IMR-90 (cell line): ENCODE measurements around the gene LYRM4.

Experiments
- BHLHE40 ChIP-seq: fragments of 150-350 bp; IDR thresholded peaks from 2 replicates; pipeline ENCODE4 v1.6.1; 2016; ENCODE audit warnings: mild to moderate bottlenecking, low read depth, low read length
- CEBPB ChIP-seq: IDR thresholded peaks from 2 replicates; pipeline ENCODE4 v1.6.1; 2012; ENCODE audit warnings: low read depth, low read length, improper control_type of control experiment
- CHD1 ChIP-seq: IDR thresholded peaks from 2 replicates; pipeline ENCODE4 v1.6.1; 2012; ENCODE audit warnings: low read depth, low read length, improper control_type of control experiment
- CTCF ChIP-seq: conservative IDR thresholded peaks from 2 replicates; pipeline ENCODE4 v1.5.1; 2012; ENCODE audit warnings: mild to moderate bottlenecking, low read depth, low read length, improper control_type of control experiment
- ELK1 ChIP-seq: fragments of 150-350 bp; IDR thresholded peaks from 2 replicates; pipeline ENCODE4 v1.6.1; 2016; ENCODE audit warnings: low read depth, mild to moderate bottlenecking, low read length, moderate library complexity, borderline replicate concordance
- FOS ChIP-seq: fragments of 150-350 bp; IDR thresholded peaks from 2 replicates; pipeline ENCODE4 v1.6.1; 2016; ENCODE audit warnings: low read depth, low read length
- MAFK ChIP-seq: IDR thresholded peaks from 2 replicates; pipeline ENCODE4 v1.6.1; 2012; ENCODE audit warnings: low read depth, low read length, improper control_type of control experiment
- MAZ ChIP-seq: IDR thresholded peaks from 2 replicates; pipeline ENCODE4 v1.6.1; 2012; ENCODE audit warnings: low read depth, mild to moderate bottlenecking, low read length, improper control_type of control experiment, moderate library complexity, borderline replicate concordance
- POLR2A ChIP-seq: IDR thresholded peaks from 2 replicates; pipeline ENCODE4 v1.6.1; 2012; ENCODE audit warnings: mild to moderate bottlenecking, low read depth, low read length
- RAD21 ChIP-seq: IDR thresholded peaks from 2 replicates; pipeline ENCODE4 v1.6.1; 2012; ENCODE audit warnings: low read length, improper control_type of control experiment
- RCOR1 ChIP-seq: IDR thresholded peaks from 2 replicates; pipeline ENCODE4 v1.6.1; 2012; ENCODE audit warnings: mild to moderate bottlenecking, low read length, improper control_type of control experiment; ENCODE audit not compliant: insufficient replicate concordance
- RFX5 ChIP-seq: IDR thresholded peaks from 2 replicates; pipeline ENCODE4 v1.8.0; 2012; ENCODE audit warnings: low read depth, mild to moderate bottlenecking, low read length, moderate library complexity
- SMC3 ChIP-seq: fragments of 150-350 bp; IDR thresholded peaks from 2 replicates; pipeline ENCODE4 v1.6.1; 2016; ENCODE audit warnings: low read depth, mild to moderate bottlenecking, antibody characterized with exemption, low read length, moderate library complexity
- USF2 ChIP-seq: fragments of 150-350 bp; IDR thresholded peaks from 2 replicates; pipeline ENCODE4 v1.6.1; 2017; ENCODE audit warnings: mild to moderate bottlenecking, antibody characterized with exemption, low read length, low read depth

GRCh38 chr6:5208057-5208456 is 52.7 kb downstream of the LYRM4 start:
- TF ChIP-seq MAFK (no peak), USF2 (no peak), CTCF (no peak), MAZ (no peak), RAD21 (no peak), POLR2A (no peak), BHLHE40 (no peak), CHD1 (no peak), CEBPB (no peak), RCOR1 (no peak), RFX5 (no peak), SMC3 (no peak), FOS (no peak), ELK1 (no peak)
